Astrocyte (in vitro differentiated cells and primary cell): ENCODE data around the gene RUBCNL.

Experiments
- EZH2 ChIP-seq: IDR thresholded peaks from 2 replicates; pipeline ENCODE4 v1.6.1; 2012; ENCODE audit warnings: mild to moderate bottlenecking, low read length, inconsistent platforms; ENCODE audit not compliant: insufficient read depth
- TF ChIP-seq, protein P1 (sequence below): IDR thresholded peaks from 2 replicates; pipeline ENCODE4 v1.5.1; 2011; ENCODE audit warnings: low read depth, mild to moderate bottlenecking, inconsistent platforms, low read length, moderate library complexity; ENCODE audit not compliant: insufficient read depth

DNA sequence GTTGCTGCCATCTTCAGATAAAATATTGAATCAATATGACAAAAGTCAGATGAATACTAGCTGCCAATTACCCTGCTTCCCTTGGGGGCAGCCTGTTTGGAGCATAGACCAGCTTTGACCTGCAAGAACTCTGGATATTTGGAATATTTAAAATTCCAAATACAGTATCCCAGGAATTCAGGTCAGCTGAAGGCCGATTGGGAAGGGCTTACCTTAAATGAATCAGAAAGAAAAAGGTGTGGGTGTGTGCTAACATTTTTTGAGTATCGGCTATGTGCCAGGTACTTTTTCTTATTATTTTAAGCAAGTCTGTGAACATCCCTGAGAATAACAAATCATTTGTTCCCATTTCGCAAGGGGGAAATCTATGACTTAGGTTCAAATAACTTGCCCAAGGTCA lies 1.8 kb upstream of the RUBCNL start:
- TF ChIP-seq, protein P1, sequence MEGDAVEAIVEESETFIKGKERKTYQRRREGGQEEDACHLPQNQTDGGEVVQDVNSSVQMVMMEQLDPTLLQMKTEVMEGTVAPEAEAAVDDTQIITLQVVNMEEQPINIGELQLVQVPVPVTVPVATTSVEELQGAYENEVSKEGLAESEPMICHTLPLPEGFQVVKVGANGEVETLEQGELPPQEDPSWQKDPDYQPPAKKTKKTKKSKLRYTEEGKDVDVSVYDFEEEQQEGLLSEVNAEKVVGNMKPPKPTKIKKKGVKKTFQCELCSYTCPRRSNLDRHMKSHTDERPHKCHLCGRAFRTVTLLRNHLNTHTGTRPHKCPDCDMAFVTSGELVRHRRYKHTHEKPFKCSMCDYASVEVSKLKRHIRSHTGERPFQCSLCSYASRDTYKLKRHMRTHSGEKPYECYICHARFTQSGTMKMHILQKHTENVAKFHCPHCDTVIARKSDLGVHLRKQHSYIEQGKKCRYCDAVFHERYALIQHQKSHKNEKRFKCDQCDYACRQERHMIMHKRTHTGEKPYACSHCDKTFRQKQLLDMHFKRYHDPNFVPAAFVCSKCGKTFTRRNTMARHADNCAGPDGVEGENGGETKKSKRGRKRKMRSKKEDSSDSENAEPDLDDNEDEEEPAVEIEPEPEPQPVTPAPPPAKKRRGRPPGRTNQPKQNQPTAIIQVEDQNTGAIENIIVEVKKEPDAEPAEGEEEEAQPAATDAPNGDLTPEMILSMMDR = no peak
- TF ChIP-seq EZH2 = no peak
